Endometrial microvascular endothelial cells (primary cell): ENCODE measurements around the gene KSR1. TPM values are rescaled to one million over a fixed set of nuclear protein-coding genes. Genes with fewer than 3 reads are reported as not detected.

Experiments used
- in situ Hi-C: cut with HindIII; loops from 2 replicates; pipeline ENCODE4 v1.10.0; 2017; ENCODE audit warnings: low sequenced_read_pairs, low pct_unique_long_range_greater_than_20kb; ENCODE audit errors: inconsistent ontology term
- total RNA-seq: library from RNA; depleted of rRNA; stranded (reverse); fragments of >200 nt; gene quantifications from one replicate; pipeline ENCODE4 v1.2.3, GENCODE V29; 2015; ENCODE audit errors: inconsistent ontology term

KSR1 gene
- total RNA-seq, 1 donor from 2014 or later, result 29.9 TPM

GRCh38 chr17:27502526-27503324 is 46.5 kb downstream of the KSR1 start:
- in situ Hi-C loops, result no loop called here

GRCh38 chr17:27503611-27504010 is 47.4 kb downstream of the KSR1 start:
- in situ Hi-C loops, result no loop called here

- in situ Hi-C loops, result no loop called here
Measured at GRCh38 chr17:27504188-27504995, 48.1 kb downstream of the KSR1 start.

- in situ Hi-C loops, result no loop called here
Measured at GRCh38 chr17:27506348-27507218, 50.3 kb downstream of the KSR1 start.

GRCh38 chr17:27511168-27511883 is 55.1 kb downstream of the KSR1 start:
- in situ Hi-C loops, result no loop called here

- in situ Hi-C loops, result no loop called here
Measured at GRCh38 chr17:27512031-27512430, 55.8 kb downstream of the KSR1 start.

GRCh38 chr17:27512511-27513346 is 56.5 kb downstream of the KSR1 start:
- in situ Hi-C loops, result no loop called here

GRCh38 chr17:27513849-27514248 is 57.6 kb downstream of the KSR1 start:
- in situ Hi-C loops, result no loop called here

- in situ Hi-C loops, result no loop called here
Measured at GRCh38 chr17:27514595-27515413, 58.6 kb downstream of the KSR1 start.

GRCh38 chr17:27518048-27518447 is 61.8 kb downstream of the KSR1 start:
- in situ Hi-C loops, result no loop called here

GRCh38 chr17:27518545-27519521 is 62.6 kb downstream of the KSR1 start:
- in situ Hi-C loops, result no loop called here

GRCh38 chr17:27519550-27519949 is 63.3 kb downstream of the KSR1 start:
- in situ Hi-C loops, result no loop called here

- in situ Hi-C loops, result no loop called here
Measured at GRCh38 chr17:27520491-27521185, 64.4 kb downstream of the KSR1 start.

- in situ Hi-C loops, result no loop called here
Measured at GRCh38 chr17:27521281-27522027, 65.2 kb downstream of the KSR1 start.
